HG03558 (cell line): ENCODE data around the gene SIRPB2.

Experiments used
- ATAC-seq: cut with Tn5 transposase; IDR thresholded peaks from one replicate; pipeline ENCODE4 v1.9.1; 2021; ENCODE audit warnings: moderate number of reproducible peaks; ENCODE audit not compliant: unreplicated experiment; ENCODE audit errors: extremely low read depth

SIRPB2 gene

DNA sequence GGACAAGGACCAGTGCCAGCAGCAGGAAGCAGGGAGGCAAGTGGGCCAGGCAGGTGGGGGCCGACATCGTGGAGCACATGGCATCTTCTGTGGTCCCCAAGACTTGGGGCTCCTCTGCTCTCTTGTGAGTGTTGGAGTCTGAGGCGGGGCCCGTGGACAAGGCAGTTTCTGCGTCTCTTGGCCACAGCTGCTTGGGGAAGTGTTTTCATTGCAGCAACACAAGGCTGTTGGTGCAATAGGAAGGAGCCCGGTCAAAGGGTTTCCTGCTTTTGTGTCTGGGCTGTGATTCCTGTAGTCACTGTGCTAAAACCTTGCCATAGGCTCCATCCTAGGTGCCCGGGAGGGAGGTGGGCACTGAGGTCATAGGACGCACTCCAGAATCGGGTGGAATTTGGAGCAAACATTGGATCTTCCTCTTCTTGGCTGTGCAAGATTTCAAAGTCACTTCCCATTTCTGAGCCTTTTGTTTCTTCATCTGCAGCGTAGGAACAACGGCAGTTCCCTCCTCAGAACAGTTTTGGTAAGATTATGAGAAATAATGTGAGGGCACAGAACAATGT is at the start of gene SIRPB2:
Gene SIRPB2 (minus strand): TSS at position 140 of the 560 bp plus-strand sequence. CDS start 61 bp downstream, at position 79.
- ATAC-seq = no peak

DNA sequence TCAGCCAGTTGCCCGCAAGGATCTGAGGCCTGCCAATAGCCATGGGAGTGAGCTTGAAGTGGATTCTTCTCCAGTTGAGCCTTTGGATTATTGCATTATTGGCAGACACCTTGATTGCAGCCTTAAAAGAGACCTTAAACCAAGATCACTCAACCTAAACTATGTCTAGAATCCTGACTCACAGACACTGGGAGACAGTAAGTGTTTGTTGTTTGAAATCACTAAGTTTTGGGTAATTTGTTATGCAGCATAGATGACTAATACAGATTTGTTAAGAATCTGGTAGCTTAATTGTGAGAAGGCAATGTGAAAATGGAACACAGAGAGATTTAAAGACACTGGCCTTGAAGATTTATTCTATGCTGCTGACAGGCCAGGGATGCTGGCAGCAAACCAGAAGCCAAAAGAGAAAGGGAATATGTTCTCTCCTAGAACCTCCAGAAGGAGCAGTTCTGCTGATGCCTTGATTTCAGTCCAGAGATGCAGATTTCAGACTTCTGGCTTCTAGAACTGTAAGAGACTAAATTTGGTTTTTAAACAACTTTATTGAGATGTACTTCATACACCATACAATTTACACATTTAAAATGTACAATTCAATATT is 48.7 kb upstream of the SIRPB2 start:
- ATAC-seq = no peak

DNA sequence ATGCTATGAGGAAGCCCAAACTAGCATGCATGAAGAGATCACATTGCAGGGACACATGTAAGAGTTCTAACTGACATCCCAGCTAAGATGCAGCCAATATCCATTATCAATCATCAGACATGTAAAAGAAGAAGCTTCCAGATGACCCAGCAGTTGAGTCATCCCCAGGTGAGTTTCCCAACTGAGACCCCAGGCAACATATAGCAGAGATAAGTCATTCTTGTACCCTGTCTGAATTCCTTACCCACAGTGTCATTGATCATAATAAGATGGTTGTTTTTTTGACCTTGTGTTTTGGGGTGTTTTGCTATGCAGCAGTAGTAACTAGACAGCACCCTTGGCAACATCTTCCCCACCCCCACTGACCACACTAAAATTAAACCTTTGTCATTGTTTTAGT is 47.4 kb upstream of the SIRPB2 start:
- ATAC-seq = no peak

DNA sequence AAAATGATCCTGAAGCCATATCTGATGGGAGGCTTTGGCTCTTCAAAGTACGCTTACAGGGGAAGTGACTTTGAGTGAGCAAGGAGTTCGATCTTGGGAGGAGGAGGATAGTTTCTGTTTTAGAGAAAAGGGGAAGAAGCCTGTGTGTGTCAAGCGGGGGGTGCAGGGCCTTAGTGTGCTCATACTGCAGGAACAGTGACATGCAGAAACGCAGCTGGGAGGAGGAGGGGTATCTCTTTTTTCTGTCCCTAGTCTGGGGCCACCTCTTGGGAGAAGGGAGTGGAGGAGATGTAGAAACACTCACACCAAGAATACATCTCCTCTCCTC is 46.5 kb upstream of the SIRPB2 start:
- no peak for ATAC-seq

DNA sequence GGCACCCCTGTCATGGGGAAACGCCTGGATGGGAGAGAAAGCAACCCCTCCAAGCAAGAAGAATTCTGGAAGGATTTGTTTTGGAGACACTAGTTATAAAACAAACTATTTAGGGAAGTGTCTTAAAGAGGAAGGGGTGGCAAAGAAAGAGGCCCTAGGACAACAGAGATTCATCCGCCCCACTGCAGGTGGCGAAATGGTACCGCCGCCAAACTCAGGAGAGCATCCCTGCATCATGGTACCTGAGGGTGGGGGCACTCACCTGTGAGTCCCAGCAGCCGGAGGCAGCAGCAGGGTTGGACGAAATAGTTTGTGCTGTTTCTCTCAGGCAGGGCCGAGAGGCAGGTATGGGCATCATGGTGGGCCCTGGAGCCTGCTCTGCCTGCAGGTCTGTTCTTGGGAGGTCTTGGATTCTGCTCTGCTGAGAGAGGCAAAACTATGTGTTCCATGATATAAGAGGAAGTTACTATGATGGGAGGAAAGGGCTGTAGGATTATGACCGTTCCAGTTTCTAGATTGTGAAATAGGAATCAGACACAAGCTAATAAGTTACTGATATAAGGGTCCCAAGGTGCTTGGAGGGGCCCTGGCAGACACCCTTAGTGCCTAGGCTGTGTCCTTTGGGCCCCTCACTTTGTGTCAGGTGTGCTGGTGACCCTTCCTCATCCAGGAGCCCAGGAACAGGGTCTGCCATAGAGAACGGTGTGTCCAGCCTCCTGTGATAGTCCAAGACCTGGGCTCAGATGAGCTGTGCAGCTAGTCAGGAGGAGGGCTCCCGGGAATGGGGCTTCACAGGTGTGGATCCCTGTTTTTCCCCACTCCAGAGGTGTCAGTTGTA is 45.9 kb upstream of the SIRPB2 start:
- no peak for ATAC-seq

DNA sequence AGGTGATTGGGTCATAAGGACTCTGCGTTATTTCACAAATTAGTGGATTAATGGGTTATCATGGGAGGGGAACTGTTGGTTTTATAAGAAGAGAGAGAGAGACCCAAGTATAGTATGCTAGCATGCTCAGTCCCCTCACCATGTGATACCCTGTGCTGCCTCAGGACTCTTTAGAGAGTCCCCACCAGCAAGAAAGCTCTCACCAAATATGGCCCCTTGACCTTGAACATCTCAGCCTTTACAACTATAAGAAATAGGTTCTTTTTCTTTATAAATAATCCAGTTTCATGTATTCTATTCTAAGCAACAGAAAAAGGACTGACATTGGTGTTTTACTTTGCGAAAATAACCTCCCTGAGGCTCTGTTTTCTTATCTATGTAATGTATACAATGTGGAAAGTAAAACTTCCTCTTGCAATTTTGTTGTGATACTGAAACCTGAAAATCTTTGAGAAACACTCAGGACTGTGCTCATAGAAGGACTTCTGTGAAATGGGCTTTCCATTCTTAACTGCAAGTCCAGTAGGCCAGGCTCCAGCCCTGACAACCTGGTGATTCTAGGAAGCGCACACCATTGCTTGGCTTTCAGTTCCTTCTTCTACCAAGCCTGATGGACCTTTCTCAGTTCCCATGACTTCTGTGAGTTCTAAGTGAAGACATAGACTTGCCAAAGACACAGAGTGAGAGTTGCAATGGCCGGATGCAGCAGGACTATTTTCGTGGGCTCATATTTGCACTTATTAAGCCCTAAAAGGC is 44.4 kb upstream of the SIRPB2 start:
- ATAC-seq = peak; percentile 71

DNA sequence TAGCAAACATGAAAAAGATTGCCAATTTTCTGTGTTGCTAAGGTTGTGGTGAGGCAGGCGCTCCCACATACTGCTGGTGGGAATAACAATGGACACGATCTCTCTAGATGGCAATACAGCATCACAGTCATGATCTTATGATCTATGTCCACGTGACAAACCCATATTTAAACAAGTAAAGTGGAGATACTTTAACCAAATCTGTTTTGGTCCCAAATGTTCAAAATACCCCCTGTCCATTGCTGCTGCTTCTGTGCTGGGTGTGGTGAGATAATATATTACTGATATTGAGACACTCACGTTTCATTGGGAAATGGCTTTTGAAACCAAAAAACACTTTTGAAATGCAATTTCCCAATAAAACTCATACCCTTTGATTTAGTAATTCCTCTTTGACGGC is 43.3 kb upstream of the SIRPB2 start:
- no peak for ATAC-seq

DNA sequence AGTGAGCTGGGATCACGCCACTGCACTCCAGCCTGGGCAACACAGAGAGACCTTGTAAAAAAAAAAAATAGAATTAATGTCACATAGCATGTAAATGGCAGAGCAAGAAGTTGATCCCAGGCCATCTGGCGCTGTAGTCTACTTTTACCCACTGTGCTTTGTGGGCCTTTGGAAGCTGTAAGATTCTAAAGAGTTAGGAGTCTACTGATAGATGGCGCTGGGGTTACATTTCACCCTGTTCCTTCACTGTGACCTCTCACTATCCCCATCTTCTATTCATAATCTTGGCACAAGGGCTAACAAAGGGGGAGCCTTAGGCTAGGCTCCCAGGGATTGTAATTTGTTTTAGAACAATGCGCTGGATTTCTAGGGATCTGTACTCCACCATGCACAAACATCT is 41.8 kb upstream of the SIRPB2 start:
- ATAC-seq = no peak

DNA sequence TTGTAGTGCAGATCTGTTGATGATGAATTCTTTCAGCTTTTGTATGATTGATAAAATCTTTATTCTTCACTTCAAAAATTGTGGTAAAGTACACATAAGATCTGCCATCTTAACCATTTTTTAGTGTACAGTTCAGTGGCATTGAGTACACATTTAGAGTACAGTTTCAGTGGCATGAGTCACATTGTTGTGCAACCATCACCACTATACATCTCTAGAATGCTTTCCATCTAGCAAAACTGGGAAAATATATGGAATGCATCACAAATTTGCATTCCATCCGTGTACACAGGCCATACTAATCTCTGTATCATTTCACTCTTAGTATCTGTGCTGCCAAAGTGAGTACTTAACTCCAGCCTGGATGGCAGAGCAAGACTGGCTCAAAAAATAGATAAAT is 37.6 kb upstream of the SIRPB2 start:
- no peak for ATAC-seq

DNA sequence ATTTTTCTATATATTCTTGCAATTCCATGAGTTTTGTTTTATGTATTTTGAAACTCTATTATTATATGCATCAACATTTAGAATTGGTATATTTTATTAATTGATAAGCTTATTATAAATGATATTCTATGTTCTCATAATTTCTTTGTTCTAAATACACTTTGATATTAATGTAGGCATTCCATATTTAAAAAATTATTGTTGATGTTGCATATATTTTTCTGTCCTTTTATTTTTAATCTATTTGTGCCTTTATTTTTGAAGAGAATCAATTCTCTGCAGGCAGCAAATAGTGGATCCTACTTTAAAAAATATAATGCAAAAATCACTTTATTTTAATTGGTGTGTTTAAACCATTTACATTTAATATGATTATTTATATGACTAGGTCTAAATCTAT is 36.7 kb upstream of the SIRPB2 start:
- no peak for ATAC-seq

DNA sequence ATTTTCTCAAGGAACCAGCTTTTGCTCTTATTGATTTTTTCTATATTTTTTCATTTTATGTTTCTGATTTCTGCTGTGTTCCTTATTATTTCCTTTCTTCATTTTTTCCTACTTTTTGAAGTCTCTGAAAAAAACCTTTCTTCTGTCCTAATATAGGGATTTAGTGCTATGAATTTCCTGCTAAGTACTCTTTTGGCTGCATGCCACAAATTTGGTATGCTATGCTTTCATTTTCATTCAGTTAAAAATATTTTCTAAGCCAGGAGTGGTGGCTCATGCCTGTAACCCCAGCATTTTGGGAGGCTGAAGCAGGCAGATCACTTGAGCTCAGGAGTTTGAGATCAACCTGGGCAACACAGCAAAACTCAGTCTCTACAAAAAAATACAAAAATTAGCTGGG is 35.7 kb upstream of the SIRPB2 start:
- no peak for ATAC-seq

DNA sequence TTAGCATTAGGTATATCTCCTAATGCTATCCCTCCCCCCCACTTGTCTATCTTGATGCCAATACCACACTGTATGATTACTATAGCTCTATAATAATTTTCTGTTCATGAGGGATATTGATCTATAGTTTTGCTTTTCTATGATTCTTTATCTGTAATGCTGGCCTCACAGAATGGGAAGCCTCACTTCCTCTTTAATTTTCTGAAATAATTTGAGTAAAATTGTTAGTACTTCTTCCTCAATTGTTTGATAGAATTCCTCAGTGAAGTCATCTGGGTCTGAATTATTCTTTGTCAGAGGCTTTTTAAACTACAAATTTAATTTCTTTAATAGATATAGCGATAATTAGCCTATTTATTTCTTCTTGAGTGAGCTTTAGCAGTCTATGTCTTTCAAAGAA is 35.1 kb upstream of the SIRPB2 start:
- no peak for ATAC-seq

DNA sequence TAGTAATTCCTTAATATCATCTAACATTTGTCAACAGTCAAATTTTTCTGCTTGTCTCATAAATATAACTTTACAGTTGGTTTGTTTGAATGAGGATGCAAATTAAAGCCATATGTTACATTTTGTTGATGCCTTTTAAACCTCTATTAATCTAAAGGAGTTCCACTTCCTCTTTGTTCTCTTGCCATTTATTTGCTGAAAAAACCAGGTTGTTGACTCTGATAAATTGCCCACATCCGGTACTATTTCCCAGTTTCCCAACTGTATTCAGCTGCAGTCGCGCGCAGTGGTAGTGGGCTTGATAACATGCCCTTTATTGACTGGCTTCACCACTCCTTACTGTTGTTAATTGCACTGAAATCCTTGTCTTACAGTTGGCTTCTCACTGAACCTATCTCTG is 32.8 kb upstream of the SIRPB2 start:
- no peak for ATAC-seq

DNA sequence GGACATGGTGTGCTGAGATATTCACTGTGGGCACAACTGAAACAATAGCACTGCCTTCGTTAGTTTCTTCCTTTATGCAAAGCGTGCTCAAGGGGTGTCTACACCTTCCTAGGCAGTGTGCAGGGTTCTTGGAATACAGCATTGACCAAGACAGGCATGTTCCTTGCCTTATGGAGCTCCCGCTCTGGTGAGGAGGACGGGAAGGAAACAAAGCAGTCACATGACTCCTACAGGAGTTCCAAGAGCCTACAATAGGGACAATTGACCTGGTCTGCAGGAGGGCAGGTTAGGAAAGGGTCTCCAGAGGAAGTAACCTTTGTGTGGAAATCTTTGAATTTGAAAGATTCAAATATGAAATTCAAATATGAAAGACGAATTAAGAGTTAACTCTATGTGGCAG is 25.8 kb upstream of the SIRPB2 start:
- ATAC-seq = no peak

DNA sequence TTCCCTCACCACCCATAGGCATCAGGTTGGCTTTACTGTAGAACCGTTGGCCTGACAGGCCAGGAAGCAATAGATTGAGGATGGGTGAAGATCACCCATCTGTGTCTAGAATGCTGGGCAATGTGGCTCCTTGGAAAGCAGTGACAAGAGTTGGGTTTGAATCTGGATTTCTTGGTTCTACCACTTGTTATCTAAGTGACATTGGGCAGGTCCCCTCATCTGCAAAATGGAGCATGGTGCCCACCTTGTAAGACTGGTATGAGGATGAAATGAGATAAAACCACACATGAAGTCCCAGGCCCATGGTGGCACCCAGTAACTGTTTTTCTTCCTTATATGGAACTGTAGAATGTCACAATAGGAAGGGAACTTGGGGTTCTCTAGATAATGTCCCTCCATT is 22.6 kb upstream of the SIRPB2 start:
- no peak for ATAC-seq

DNA sequence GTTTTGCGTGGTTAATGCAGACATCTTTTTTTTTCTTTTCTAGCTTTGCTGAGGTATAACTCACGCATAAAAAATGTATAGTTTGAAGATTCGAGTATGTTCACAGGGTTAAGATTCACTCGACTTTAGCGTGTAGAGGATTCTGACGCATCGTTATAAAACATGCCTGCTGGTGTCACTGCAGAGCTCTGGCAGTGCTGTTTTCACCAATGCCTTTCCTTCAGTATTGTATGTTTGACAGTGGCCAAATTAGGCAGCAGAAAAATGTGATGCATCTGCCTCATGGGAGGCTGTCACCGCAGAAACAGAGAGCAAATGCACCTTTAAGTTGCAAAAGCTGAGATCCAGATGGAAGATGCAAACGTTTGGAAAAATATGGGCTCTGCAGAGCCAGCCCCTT is 18.0 kb upstream of the SIRPB2 start:
- no peak for ATAC-seq

DNA sequence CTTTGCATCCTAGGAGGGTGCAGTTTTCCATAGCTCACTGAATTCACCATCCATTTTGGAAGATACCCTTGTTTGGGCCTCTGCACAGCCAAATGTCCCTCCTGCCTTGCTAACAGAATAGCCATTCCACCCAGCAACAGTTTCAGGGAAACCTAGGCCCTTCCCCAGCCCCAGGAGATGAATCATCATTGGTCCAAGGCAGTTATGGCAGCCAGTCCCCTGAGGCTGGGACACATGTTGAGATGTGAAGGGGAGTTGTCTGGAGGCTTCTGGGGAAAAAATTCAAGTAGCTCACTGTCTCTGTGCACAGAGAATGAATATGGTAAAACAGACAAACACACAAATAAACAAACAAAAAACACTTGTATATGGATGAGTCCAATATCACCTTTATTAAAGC is 17.4 kb upstream of the SIRPB2 start:
- ATAC-seq = no peak

DNA sequence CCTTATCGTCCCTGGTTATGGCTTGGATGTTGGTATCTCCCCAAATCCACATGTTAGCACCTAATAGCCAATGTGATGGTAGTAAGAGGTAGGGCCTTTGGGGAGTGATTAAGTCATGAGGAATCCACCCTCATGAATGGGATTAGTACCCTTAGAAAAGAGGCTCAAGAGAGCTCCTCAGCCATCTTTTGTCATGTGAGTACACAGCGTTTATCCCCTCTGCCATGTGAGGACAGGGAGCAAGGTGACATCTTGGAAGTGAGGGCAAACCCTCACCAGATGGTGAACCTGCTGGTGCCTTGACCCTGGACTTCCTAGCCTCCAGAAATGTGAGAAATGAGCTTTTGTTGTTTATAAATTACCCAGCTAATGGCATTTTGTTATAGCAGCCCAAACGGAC is 16.1 kb upstream of the SIRPB2 start:
- no peak for ATAC-seq

DNA sequence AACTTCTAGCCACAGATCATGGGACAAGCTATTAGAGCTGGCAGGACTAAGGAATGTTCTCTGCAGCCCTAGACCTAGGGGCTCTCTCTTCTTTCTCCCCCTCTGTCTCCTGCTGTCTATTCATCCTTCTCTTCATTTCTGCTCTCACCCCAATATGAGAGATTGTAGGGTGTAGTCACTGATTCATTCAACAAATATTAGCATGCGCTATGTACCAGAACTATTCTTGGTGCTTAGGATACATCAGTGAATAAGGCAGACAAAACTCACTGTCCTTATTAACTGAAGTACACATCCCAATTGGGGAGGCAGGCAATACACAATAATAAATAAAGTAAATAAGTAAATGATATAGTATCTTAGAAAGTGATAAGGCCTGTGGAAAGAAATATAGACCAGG is 14.7 kb upstream of the SIRPB2 start:
- ATAC-seq = no peak

DNA sequence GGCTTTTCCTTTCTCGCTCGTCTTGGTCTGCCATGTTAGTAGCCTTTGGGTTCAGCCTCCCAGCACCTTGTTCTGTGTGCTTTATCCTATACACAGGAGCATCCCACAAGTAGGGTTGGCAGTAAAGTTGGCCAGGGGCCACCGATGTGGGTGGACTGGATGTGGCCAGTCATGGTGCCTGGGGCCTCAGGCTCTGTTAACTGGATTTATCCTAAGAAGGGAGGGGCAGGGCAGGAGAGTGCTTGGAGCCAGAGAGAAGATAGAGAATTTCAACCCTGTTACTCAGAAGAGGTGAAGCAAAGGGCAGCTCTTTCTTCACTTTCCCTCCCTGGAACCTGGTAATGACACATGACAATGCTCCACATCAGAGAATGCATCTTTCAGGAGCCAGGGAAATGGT is 14.1 kb upstream of the SIRPB2 start:
- ATAC-seq = no peak

DNA sequence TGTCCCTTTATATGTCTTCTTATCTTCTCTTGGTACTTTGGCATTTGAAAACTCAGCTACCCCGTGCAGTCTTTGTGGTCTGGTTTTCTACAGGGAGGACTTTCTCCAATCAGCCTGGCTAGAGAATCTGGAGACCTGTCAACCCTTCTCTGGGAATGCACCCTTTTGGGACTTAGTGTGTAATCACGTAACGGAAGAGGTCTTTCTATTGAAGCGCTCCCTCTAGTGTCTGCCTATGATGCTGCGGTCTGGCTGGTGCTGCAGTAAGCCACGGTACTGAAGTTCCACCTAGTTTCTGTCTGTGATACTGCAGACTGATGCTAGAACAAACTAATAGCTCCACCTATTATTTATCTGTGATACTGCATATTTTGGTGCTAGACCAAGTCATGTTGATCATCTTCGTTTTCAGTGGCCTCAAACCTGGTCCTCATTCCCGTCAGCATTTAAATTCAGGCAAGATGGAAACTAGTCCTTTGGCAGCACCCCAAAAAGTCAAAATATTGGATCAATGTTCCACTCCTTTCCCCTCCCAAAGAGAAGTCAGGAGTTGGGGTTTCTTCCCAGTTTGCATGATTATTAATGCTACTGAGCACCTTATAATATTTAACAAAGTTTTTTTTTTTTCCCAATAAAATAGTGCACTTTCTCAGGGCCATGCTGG is 12.5 kb upstream of the SIRPB2 start:
- ATAC-seq = peak; percentile 70
